ENCODE data around the gene SORCS2.
A peak's percentile ranks its signal among the peaks of the same experiment; 100 is the strongest.

The SORCS2 gene

DNA sequence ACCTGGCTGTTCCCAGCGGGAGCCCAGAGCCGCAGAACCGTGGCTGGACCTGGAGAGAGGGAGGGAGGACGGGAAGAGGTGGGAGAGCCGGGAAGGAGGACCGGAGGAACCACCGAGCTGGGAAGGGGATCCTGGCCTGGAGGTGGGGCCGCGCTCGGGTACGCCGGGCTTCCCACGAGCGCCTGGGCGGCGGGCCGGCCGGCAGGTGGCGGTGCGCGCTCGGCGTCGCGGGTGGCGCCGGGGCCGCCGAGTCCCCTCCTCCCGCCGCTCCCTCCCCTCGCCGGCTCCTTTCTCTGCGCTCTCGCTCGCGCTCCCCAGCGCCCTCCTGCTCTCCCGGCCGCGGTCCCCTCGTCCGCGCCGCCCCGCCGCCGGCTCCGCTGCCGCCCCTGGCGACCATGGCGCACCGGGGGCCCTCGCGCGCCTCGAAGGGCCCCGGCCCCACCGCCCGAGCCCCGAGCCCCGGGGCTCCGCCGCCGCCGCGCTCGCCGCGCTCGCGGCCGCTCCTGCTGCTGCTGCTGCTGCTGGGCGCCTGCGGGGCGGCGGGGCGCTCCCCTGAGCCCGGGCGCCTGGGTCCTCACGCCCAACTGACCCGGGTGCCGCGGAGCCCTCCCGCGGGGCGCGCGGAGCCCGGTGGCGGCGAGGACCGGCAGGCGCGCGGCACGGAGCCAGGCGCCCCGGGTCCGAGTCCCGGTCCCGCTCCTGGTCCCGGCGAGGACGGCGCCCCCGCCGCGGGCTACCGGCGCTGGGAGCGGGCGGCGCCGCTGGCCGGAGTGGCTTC is at the start of gene SORCS2:
TSS of gene SORCS2 (plus strand) at position 287 of the 778 bp plus-strand sequence.
- peak; percentile 32 to 73 for DNase-seq

DNA sequence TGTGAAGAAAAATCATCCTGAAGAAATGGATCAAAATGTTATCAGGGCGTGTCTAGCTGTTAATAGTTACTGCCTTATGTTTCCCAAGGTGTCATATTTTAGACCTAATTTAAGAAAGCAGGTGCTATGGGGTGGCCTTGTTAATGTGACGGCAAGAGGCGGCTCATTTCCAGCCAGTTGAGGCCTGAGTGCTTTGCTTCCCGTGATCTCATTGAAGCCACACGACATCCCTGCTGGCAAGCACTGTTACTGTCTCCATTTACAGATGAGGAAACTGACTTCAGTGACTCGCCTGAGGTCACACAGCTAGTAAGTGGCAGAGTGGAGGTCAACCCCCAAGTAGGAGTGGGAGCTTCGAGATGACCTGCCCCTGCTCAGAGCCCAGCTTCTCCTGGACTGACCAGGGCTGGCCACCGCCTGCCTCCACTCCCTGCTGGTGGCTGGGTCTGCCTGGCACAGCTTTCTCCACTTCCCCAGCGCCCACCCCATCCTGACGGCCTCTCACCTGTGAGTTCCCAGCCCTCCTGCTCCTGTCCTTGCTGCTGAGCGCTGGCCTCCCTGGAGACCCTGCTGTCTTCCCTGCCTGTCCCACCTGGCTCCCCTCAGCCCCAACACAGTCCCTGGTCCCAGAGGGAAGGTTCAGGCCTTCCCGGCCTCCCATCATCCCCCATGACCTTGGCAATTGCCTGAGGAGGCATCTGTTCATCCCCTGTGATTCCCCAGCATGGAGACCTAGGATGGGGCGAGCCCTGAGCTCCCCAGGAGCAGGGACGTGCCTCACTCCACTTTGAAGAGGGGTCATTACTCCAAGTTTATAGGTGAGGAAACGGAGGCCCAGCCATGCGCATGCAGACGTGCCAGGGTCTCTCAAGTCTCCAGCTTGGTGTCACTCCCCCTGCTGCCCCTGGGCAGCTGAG is 47.7 kb upstream of the SORCS2 start:
- DNase-seq, result no peak

DNA sequence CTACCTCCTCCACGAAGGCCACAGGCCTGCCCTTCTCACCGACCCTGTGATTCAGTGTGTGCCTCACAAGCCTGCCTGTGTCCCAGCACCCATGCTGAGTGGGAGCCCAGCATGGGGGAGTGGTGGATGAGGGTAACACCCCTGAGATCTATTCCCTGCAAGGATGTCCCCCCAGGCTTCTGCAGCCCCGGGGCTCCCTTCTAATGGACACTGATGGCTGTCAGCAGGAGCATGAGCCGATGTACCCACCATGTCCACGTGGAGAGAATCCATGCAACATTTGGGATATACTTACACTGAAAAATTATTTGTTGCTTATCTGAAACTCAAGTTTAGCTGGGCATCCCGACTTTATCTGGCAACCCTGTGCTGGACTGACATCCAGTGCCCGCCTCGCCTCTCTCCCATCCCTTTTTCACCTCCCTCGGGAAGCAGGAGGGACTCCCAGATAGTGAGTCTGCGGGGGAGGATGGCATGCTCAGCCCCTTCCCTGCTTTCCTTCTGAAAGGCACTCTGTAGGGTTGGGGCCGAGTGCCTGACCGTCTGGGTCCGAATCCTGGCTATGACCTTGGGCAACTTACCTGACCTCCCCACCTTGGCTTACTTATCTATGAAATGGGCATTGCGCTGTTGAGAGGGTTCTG is 46.9 kb upstream of the SORCS2 start:
- DNase-seq, result no peak

DNA sequence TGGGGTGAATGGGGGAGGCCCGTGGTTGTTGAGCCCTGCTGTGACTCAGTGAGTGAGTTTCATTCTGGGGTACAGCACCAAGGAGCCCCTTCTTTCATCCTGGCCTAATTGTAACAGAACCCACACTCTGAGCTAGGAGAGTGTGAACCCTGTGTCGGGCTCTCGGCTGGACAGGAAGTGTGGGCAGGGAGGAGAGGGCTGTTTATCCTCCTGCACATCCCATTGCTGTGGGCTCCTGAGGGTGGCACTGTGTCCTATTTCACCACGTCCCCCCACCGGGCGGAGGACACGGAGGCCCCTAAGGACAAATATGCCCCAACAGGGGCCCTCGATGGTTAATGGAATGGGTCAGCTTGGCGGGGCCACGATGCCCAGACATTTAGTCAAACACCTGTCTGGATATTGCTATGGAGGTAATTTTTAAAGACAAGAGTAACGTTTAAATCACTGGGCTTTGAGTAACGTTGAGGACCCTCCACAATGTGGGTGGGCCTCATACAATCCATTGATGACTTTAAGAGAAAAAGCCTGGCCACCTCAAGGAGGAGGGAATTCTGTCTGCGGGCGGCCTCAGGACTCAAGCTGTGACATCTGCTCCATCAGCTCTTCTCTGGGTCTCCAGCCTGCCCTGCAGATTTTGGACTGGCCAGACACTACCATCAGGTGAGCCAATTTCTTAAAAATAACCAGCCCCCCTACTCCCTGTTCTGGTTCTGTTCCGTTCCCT is 46.1 kb upstream of the SORCS2 start:
- DNase-seq, result no peak

DNA sequence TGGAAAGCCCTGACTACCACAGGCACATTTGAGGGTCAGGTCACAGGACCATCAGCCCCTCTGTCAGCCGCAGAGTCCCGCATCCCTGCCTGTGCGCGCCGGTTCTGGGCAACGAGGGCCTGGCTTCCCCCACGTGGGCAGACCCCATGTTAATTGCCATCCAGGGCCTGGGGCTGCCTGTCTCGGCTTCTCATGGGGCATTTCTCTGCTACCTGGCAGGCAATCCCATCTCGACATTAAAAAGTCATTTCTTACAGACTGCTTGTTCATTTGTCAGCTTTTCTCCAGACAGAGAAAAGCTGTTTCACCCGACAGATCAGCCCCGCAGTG is 45.6 kb upstream of the SORCS2 start:
- DNase-seq, result no peak

DNA sequence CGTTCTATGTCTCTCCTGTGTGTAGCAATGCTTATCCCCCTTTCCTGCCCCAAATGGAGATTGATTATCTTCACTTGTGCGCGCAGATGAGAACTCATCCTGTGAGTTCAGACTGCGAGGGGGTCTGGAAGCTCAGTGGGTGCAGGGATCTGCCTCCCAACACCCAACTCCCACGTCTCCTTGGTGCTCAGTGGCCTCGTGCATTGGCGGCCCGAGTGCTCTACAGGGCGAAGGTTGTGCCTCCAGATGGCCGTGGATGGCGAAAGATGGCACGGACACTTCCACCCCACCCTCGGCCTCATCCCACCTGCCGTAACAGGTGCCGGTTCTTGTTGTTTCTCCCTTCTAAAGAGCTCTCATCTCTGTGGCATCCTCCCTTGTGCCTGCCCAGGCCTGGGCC is 45.1 kb upstream of the SORCS2 start:
- DNase-seq, result no peak

DNA sequence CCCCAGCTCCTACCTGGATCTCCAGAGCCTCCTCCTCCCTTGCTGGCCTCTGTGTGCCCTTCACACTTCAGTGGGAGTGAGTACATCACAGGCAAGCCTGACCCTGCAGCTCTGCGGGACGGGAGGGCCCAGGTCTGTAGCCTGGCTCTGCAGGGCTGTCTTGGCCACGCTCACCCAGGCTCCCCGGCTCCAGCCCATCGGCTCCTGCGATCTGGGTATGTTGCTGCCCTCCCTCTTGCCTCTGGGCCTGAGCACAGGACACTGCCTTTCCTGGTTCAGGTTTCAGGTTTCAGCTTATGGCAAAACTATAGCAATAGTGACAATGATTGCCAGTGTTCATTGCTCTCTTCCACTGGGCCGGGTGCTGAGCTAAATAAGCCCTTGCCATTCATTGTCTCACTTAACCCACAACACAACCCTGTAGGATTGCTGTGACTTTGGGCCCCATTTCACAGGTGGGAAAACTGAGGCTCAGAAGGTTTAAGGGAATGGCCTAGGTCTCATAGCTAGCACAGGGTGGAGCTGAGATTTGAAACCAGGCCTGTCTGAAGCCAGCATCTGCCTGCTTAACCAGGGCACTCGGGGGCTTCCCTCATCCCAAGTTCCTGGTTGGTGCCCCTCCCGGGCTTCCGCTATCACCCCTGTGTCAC is 44.6 kb upstream of the SORCS2 start:
- no peak for DNase-seq

DNA sequence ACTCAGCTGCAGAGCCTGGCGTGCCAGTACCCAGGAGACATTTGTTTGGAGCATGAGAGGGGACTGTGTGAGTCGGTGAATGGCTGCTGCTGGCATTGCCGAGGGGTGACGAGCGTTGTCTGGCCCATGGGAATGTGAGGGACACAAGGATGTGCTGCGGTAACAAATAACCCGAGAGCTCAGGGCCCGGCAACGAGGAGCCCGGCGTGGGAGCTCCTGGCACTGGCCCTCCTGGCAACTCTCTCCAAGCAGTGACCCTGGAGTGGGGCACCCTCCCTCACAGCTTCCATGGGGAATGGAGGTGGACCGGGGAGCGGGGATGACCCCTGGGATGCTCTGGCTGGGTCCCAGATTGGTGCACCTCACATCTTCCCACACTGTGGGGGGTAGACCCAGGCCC is 44.0 kb upstream of the SORCS2 start:
- DNase-seq, result no peak

DNA sequence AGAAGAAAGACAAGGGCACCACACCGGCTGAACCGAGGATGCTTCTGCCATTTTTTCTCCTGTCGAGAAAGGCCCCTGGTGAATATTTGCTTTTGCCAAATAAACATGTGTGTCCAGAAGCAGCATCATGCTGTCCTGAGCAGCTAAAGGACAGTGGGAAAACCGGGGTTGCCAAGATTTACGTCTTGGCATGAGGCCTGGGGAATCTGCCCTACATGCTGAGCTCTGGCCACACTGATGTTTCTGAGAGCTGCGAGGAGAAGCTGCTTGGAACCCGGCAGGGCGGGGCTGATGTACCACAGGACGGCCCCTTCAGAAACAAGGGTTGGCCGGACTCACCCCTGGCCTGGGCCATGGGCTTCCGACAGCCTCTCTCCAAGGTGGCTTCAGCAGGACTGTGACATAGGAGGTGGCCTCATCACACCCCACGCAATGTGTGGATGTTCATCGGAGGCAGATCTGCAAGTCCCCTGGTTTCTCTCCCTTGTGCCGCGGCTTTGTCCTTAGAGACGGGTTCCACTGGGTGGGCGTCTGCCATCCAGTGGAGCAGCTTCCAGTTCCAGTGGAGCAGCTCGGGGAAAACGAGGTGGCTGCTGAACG is 42.2 kb upstream of the SORCS2 start:
- no peak for DNase-seq

DNA sequence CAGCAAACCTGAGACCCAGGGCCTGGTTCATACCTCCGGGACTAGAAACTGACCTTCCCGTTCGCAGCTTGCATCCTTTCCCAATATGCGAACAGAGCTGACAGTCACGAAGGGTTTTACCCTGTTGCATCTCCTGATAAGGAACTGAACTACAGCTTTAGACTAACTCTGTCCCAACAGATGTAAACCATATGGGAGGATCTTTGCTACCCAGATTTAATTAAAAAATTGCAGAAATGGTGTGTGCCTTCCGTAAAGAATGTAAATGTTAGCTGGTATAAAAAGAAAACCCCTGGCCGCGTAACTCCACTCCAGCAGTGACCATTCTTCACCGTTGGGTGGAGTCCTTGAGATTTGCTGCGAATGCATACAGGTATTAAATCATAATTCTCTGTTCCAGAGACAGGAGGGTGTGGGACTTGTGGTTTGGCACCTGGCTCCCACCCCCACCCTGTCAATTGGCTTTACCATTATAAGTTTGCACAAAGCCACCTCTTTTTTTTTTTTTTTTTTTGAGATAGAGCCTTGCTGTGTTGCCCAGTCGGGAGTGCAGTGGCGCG is 40.6 kb upstream of the SORCS2 start:
- peak in 1 of 2 experiments; percentile 39 for DNase-seq

DNA sequence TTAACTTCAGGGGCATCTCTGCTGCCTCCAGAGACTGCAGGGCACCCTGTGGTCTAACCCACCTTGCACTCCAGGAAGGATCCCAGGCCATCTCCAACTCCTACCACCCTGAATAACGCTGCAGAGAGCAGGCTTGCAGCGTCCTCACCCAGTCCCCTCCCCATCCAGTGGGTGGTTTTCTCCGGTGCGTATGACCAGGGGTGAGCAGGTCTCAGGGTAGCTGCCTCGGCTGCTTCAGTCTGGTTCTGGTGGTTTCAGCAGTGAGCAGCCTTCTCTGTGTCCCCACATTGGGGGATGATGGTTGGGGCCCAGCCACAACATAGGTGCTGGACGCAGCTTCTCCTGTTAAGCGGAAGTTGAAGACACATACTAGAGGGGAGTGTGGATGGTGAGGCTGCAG is 38.6 kb upstream of the SORCS2 start:
- DNase-seq, result no peak

DNA sequence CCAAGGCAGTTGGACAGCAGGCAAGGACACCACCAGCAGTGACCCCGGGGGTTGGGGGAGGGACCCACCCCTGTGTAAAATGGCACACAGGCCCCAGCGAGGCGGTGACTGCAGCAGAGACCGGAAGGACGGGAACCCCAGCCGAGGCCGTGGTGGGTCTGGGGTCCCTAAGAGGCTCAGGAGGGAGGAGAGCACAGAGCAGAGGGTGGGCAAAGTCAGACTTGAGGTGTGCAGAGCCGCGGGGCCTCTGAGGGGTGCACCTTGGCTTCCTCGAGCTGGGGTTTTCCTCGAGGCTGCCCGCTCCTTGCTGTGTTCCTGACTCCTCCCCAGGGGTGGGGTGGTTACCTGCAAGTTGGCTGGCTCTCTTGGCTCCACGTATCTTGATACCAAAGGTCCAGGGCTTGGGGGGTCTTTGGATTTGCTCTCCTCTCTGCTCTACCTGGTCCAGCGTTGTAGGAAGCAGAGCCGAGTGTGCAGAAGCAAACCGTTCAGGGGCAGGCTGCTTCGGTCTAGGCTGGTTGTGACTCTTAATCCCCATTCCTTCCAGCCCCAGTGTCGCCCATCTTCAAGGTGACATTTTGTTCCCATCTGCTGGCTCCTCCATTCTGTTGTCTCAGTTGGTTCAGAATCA is 37.9 kb upstream of the SORCS2 start:
- no peak for DNase-seq

DNA sequence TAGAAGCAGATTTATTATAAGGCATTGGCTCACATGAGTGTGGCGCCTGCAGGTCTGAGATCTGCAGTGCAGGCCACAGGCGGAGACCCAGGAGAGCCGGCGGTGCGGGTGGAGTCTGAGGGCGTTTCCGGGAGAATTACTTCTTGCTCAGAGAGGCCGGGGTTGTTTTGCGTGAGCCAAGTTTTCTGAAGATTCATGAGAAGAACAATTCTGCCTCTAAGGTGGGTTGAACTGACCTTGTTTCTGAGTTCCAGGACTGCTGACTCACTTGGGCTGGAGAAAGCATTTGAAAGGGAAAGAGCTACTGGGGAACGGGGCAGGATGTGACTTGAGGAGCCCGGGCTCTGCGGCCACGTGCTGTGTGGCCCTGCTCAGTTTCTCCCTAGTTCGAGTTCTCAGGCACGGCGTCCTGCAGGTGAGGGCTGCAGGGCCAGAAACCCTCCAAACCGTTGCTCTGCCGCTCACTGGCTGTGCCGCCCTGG is 36.7 kb upstream of the SORCS2 start:
- DNase-seq, result no peak

DNA sequence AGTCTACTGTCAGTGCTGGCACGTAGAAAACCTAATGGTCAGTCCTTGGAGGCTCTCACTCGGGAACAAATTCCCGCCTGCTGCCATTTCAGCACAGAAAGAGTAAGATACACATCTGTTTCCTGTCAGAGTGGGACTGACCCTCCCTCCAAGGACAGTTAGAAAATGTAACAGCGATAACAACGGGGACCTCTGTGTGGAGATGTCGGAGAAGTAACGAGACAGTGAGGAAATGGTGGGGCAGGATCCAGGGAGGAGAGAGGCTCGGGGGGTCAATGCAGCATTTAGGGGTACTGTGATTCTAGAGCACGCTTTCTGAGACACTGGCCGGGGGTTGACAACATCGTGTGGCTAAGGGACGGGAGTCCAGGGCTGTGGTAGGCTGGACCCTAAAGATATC is 36.0 kb upstream of the SORCS2 start:
- no peak for DNase-seq

DNA sequence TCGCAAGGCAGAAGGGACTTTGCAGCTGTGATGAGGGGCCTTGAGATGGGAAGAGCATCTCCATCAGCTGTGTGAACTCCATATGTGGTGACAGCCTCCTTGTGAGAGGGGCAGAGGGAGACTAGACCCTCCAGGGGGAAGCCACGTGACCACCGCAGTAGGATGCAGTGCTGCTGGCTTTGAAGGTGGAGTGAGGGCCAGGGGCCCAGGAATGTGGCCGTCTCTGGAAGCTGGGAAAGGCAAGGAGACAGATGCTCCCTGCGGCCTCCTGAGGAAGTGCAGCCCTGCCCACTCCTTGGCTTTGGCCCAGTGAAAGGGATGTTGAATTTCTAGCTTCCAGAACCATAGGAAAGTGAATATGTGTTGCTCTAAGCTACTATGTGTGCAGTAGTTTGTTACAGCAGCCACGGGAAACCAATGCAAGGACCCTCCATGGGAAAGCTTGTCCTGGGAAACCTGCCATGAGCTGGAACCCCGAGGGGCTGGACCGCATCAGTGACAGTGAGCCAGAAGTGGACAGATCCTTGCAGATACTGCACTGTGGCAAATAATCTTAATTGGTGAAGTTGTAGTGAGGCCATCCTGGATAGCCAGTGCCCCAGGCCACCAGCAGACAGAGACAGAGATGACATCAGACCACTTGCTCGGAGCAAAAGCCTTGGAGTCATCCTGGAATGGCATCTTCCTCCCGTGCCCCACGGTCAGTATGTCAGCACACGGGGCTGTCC is 35.4 kb upstream of the SORCS2 start:
- peak in 1 of 2 experiments; percentile 43 for DNase-seq

DNA sequence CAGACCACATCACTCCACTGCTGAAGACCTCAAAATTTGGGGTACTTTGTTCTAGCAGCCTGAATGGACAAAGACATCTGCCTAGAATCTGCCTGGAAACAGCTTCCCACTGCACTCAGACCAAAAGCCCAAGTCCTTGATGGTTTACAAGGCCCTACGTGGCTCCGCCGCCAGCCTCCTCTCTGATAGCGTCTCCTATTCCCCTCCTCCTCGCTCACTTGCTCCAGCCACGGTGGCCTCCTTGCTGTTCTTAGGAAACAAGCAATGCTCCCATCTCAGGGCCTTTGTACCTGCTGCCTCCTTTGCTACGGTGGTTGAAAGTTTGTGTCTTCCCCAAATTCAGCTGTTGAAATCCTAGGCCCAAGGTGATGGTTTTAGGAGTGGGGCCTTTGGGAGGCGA is 34.7 kb upstream of the SORCS2 start:
- DNase-seq, result no peak

DNA sequence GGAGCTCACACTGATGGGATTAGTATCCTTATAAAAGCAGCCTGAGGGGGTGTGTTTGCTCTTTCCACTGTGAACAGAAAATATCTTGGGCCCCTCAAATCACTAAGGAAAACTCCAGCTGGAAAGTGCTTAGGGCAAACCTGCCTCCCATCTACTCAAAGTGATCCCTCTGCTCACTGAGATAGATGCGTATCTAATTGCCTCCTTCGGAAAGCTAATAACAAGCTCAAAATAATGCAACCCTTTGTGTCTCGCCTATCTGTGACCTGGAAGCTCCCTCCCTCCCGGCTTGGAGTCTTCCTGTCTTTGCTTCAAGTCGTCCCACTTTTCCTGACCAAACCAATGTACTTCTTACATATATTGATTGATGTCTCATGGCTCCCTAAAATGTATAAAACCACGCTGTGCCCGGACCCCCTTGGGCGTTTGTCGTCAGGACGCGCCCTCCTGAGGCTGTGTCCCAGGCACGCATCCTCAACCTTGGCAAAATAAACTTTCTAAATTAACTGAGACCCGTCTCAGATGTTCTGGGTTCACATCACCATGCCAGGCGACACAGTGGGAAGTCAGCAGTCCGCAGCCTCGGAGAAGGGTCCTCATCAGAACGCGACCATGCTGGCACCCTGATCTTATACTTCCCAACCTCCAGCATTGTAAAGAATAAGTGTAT is 34.1 kb upstream of the SORCS2 start:
- no peak for DNase-seq

DNA sequence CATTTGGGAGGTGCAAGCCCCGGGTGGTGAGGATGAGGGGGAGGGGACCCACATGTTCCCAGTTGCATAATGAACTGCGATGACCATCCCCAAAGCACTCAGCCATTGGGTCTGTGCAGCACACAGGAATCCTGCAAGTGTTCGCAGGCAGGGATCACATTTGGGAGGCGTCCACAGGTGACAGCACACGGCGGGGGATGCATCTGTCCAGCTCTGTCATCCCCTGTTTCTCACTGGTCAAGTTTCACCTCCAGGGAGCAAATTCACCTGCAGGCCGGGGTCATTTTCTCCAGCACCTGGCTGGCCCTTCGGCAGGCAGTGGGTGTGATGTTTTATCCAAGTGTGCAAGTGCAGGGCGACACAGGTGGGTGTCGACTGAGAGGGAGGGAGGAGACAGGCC is 33.3 kb upstream of the SORCS2 start:
- DNase-seq, result no peak

DNA sequence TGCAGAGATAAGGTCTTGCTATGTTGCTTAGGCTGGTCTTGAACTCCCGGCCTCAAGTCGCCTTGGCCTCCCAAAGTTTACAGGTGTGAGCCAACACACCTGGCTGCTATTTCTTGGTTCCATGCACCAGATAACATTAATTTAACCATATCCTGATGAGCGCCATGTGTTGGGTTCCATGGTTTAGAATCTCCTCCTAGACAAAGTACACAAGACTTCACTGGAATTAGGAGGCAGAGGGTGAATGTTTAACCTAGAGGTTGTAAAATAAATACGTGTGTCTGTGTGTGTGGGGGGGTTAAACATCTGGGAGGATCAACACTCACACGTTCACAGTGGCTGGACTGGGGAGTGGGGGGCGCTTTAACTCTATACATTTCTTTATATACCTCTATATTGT is 32.4 kb upstream of the SORCS2 start:
- DNase-seq, result no peak

DNA sequence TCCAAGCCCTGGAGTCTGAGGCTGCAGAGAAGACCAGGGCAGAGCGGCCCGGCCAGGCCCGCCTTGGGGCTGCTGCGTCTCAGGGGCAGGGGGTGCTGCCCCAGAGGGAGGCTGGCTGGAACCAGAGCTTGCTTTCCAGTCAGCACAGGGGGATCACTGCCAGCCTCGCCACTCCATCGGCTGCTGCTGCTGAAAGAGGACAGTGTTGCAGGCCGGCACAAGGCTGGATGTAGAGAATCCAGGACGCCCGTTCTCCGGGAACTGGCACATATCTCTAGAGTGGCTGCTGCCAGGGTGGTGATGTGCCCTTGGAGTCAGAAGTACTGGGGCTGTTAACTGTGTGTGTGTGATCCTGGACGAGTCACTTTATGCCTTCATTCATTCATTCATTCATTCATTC is 31.9 kb upstream of the SORCS2 start:
- no peak for DNase-seq

All from NCI-H524 (cell line).